ENCODE results near the gene STPG3. TPM values are rescaled to one million over a fixed set of nuclear protein-coding genes. Genes with fewer than 3 reads are reported as not detected.

Gene STPG3
- total and polyA plus RNA-seq, 9 of the 15 experiments (the other 6 are each of a cell fraction or from before 2014, with no cell fraction given) = not detected

GRCh38 chr9:137213160-137214060 lies 37.7 kb upstream of the STPG3 start:
- H3K9me1 ChIP-seq (ENCODE audit: control insufficient read depth, insufficient read depth, low read length) = no peaks in the 10 kb centered on the region
- no peak overlapping the region for H3K4me3 ChIP-seq
- BruUV-seq (replicated peaks) = no TSS peak
- no peaks in the 10 kb centered on the region for H3K9me3 ChIP-seq (replicated peaks; ENCODE audit: control insufficient read depth, insufficient read depth, low read depth, low read length)
- H3K4me1 ChIP-seq (replicated peaks in 1 of 2; ENCODE audit: control insufficient read depth in 2 of 2, insufficient read depth in 2 of 2, low read length in 2 of 2) = peaks cover 14 to 61% of the 10 kb centered on the region in 2 experiments
- ChIA-PET CTCF (ENCODE audit: low intra/inter-chr PET ratio) (no interaction called here), POLR2A (interaction anchor here (1.0 to 1.2 kb wide), 2 partner anchors 9 to 32 kb away, joined by 3 read pairs; no protein-coding TSS in a partner anchor)
- WGBS (ENCODE audit: insufficient coverage, low coverage, missing lambda C conversion rate) = 89% methylated on average over 26 of the region's 49 CpGs
- no peaks in the 10 kb centered on the region for H3K27me3 ChIP-seq (ENCODE audit: control insufficient read depth in 2 of 2, insufficient read depth in 2 of 2, low read length in 2 of 2)
- H3K9ac ChIP-seq (ENCODE audit: insufficient read depth in 1 of 2, low read depth in 2 of 2, low read length in 2 of 2) = no peak overlapping the region
- H2AFZ ChIP-seq (ENCODE audit: low read depth, low read length) = no peak overlapping the region
- DNase-seq (ENCODE audit: extremely low read depth in 1 of 4, low spot score in 3 of 4) (no peak), ATAC-seq (no peak), FAIRE-seq (no peak)
- no peak overlapping the region for H3K27ac ChIP-seq (ENCODE audit: extremely low read depth, low read depth, low read length)
- H3K36me3 ChIP-seq (ENCODE audit: control insufficient read depth, insufficient read depth, low read length) = peaks cover 48% of the 10 kb centered on the region; the same call in 2 of the 3 replicates
- no peak overlapping the region for H3K4me2 ChIP-seq (ENCODE audit: insufficient read depth, low read length)
- TF ChIP-seq REST (IDR thresholded peaks at IDR 0.05; ENCODE audit: borderline replicate concordance) = 0 out of 2 replicates have a peak, but pooled peaks have one; percentile 10
- no peak for TF ChIP-seq REST (CRISPR knock-in tag; IDR thresholded peaks at IDR 0.05; ENCODE audit: low read depth)
- TF ChIP-seq HNRNPL (IDR thresholded peaks at IDR 0.05; ENCODE audit: low read depth, low read length) = peak; percentile 54; the same call in 1 of the 2 replicates
- no peak for TF ChIP-seq ZNF398 (CRISPR knock-in tag; IDR thresholded peaks at IDR 0.05)
- no peak for TF ChIP-seq EP300 (IDR thresholded peaks at IDR 0.05; ENCODE audit: low read length)
- TF ChIP-seq ZNF232 (CRISPR knock-in tag; IDR thresholded peaks at IDR 0.05) = no peak
- TF ChIP-seq, protein P1, sequence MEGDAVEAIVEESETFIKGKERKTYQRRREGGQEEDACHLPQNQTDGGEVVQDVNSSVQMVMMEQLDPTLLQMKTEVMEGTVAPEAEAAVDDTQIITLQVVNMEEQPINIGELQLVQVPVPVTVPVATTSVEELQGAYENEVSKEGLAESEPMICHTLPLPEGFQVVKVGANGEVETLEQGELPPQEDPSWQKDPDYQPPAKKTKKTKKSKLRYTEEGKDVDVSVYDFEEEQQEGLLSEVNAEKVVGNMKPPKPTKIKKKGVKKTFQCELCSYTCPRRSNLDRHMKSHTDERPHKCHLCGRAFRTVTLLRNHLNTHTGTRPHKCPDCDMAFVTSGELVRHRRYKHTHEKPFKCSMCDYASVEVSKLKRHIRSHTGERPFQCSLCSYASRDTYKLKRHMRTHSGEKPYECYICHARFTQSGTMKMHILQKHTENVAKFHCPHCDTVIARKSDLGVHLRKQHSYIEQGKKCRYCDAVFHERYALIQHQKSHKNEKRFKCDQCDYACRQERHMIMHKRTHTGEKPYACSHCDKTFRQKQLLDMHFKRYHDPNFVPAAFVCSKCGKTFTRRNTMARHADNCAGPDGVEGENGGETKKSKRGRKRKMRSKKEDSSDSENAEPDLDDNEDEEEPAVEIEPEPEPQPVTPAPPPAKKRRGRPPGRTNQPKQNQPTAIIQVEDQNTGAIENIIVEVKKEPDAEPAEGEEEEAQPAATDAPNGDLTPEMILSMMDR (IDR thresholded peaks at IDR 0.05 in 2 of 3, conservative IDR thresholded peaks at IDR 0.05 in 1 of 3; ENCODE audit: insufficient read depth in 2 of 3, low read depth in 1 of 3, low read length in 3 of 3) = peak in 2 of 3 experiments; percentile 32 to 41; a peak in 3 of 6 replicates
- peak; percentile 56; the same call in 1 of the 2 replicates for TF ChIP-seq POLR2G (IDR thresholded peaks at IDR 0.05; ENCODE audit: low read depth, low read length)
- in situ Hi-C loops (cut with MboI) = no loop called here
- peaks cover 12% of the 10 kb centered on the region; the same call in 2 of the 3 replicates for H3K79me2 ChIP-seq (ENCODE audit: control insufficient read depth, insufficient read depth, low read length)
- peaks cover 3% of the 10 kb centered on the region; the same call in 1 of the 2 replicates for H4K20me1 ChIP-seq (replicated peaks; ENCODE audit: control insufficient read depth, insufficient read depth, low read length)
- intact Hi-C loops (cut with micrococcal nuclease) = no loop called here
